Spinal cord (tissue), 10 donors: ENCODE data around the gene STX1A. TPM values are rescaled to one million over a fixed set of nuclear protein-coding genes. Genes with fewer than 3 reads are reported as not detected.

Source experiments
- DNase-seq, 6 donors: peaks; one replicate each; pipeline versions ENCODE4 v3.0.0 to v3.0.0-alpha.2; 2013 to 2015; ENCODE audit warnings: low spot score in 6 of 6, low read depth in 4 of 6
- H3K27ac ChIP-seq: one replicate; pipeline ENCODE4 v1.5.1; 2013; ENCODE audit warnings: low read depth, low read length, control low read depth
- H3K27me3 ChIP-seq: one replicate; pipeline ENCODE4 v1.6.1; 2013; ENCODE audit warnings: low read length; ENCODE audit not compliant: control insufficient read depth, insufficient read depth
- H3K36me3 ChIP-seq: one replicate; pipeline ENCODE4 v1.6.1; 2013; ENCODE audit warnings: low read length; ENCODE audit not compliant: control insufficient read depth, insufficient read depth
- H3K4me1 ChIP-seq: one replicate; pipeline ENCODE4 v1.6.1; 2013; ENCODE audit warnings: low read length; ENCODE audit not compliant: control insufficient read depth, insufficient read depth
- H3K4me3 ChIP-seq: one replicate; pipeline ENCODE4 v1.5.1; 2013; ENCODE audit warnings: low read depth, low read length, control low read depth
- H3K9me3 ChIP-seq: one replicate; pipeline ENCODE4 v1.6.1; 2013; ENCODE audit warnings: low read length; ENCODE audit not compliant: control insufficient read depth, insufficient read depth
- WGBS: methylation state at CpG from one replicate; pipeline ENCODE4 v1.1.5; 2013; ENCODE audit warnings: missing lambda C conversion rate; ENCODE audit not compliant: insufficient coverage; 5-methylcytosine and 5-hydroxymethylcytosine counted together
- polyA plus RNA-seq, 2 donors: library from polyadenylated mRNA; unstranded; fragments of 120-200 nt; gene quantifications; one replicate each; pipeline ENCODE4 v1.2.1, GENCODE V29; 2013; ENCODE audit not compliant: insufficient read length in 2 of 2
- total RNA-seq, 2 donors: library from RNA; depleted of rRNA in 1 of 2; stranded (reverse); fragments of 120-200 nt in 1 of 2; fragments of >200 nt in 1 of 2; gene quantifications; one replicate each; pipeline versions ENCODE4 v1.2.3 to v1.2.4, GENCODE V29; 2013 to 2014
- donor health status: healthy.

STX1A gene
- total and polyA plus RNA-seq, 4 donors = 15.6 to 65.9 (median 41.6) TPM

GRCh38 chr7:73703225-73703624 lies 16.2 kb downstream of the STX1A start:
- H3K27ac ChIP-seq = no peak overlapping the region
- peaks cover 20% of the 10 kb centered on the region for H3K4me1 ChIP-seq
- no peaks in the 10 kb centered on the region for H3K9me3 ChIP-seq
- 67% methylated on average over 13 of the region's 13 CpGs for WGBS
- peaks cover 90% of the 10 kb centered on the region for H3K36me3 ChIP-seq
- DNase-seq = no peak
- H3K4me3 ChIP-seq = no peak overlapping the region
- H3K27me3 ChIP-seq = no peaks in the 10 kb centered on the region

GRCh38 chr7:73702665-73703064 lies 16.8 kb downstream of the STX1A start:
- H3K4me1 ChIP-seq = peaks cover 20% of the 10 kb centered on the region

GRCh38 chr7:73702226-73702625 lies 17.2 kb downstream of the STX1A start:
- Histone ChIP-seq H3K36me3 (peaks cover 96% of the 10 kb centered on the region), H3K9me3 (no peaks in the 10 kb centered on the region), H3K27me3 (no peaks in the 10 kb centered on the region), H3K4me3 (no peak overlapping the region), H3K27ac (no peak overlapping the region), H3K4me1 (peaks cover 16% of the 10 kb centered on the region)
- no peak for DNase-seq
- WGBS = 79% methylated on average over 8 of the region's 8 CpGs

More at GRCh38 chr7:73702665-73703064, 16.8 kb downstream of the STX1A start:
- no peak for DNase-seq
- Histone ChIP-seq H3K4me3 (no peak overlapping the region), H3K36me3 (peaks cover 94% of the 10 kb centered on the region), H3K9me3 (no peaks in the 10 kb centered on the region), H3K27me3 (no peaks in the 10 kb centered on the region), H3K27ac (no peak overlapping the region)
- WGBS = 83% methylated on average over 16 of the region's 18 CpGs

GRCh38 chr7:73701357-73701995 lies 18.0 kb downstream of the STX1A start:
- Histone ChIP-seq H3K36me3 (peaks cover 96% of the 10 kb centered on the region), H3K27ac (no peak overlapping the region), H3K9me3 (no peaks in the 10 kb centered on the region), H3K4me3 (no peak overlapping the region), H3K27me3 (no peaks in the 10 kb centered on the region), H3K4me1 (peaks cover 11% of the 10 kb centered on the region)
- 78% methylated on average over 9 of the region's 13 CpGs for WGBS
- DNase-seq = peak in 2 of 6 donors; percentile 40 to 43

- WGBS = 96% methylated on average over 13 of the region's 15 CpGs
- peaks cover 93% of the 10 kb centered on the region for H3K36me3 ChIP-seq
- no peak overlapping the region for H3K27ac ChIP-seq
- H3K9me3 ChIP-seq = no peaks in the 10 kb centered on the region
- DNase-seq = no peak
- peaks cover 11% of the 10 kb centered on the region for H3K4me1 ChIP-seq
- H3K27me3 ChIP-seq = no peaks in the 10 kb centered on the region
- no peak overlapping the region for H3K4me3 ChIP-seq
Observed at GRCh38 chr7:73700581-73701134, 18.8 kb downstream of the STX1A start.

- H3K9me3 ChIP-seq = no peaks in the 10 kb centered on the region
- no peaks in the 10 kb centered on the region for H3K27me3 ChIP-seq
- no peak overlapping the region for H3K27ac ChIP-seq
- no peak overlapping the region for H3K4me3 ChIP-seq
- H3K4me1 ChIP-seq = peaks cover 11% of the 10 kb centered on the region
- WGBS = 93% methylated on average over 8 of the region's 14 CpGs
- H3K36me3 ChIP-seq = peaks cover 93% of the 10 kb centered on the region
- no peak for DNase-seq
Observed at GRCh38 chr7:73700069-73700423, 19.4 kb downstream of the STX1A start.

- WGBS = 80% methylated on average over 12 of the region's 15 CpGs
- Histone ChIP-seq H3K27ac (no peak overlapping the region), H3K36me3 (peaks cover 93% of the 10 kb centered on the region), H3K4me1 (peaks cover 6% of the 10 kb centered on the region), H3K9me3 (no peaks in the 10 kb centered on the region), H3K4me3 (no peak overlapping the region), H3K27me3 (no peaks in the 10 kb centered on the region)
- no peak for DNase-seq
Observed at GRCh38 chr7:73699370-73700068, 19.9 kb downstream of the STX1A start.

GRCh38 chr7:73698410-73698809 lies 21.1 kb downstream of the STX1A start:
- Histone ChIP-seq H3K4me1 (no peaks in the 10 kb centered on the region), H3K27ac (no peak overlapping the region), H3K36me3 (peaks cover 95% of the 10 kb centered on the region), H3K4me3 (no peak overlapping the region), H3K9me3 (no peaks in the 10 kb centered on the region), H3K27me3 (no peaks in the 10 kb centered on the region)
- 93% methylated on average over 6 of the region's 7 CpGs for WGBS
- DNase-seq = no peak

GRCh38 chr7:73696372-73696771 lies 23.1 kb downstream of the STX1A start:
- no peaks in the 10 kb centered on the region for H3K27me3 ChIP-seq
- WGBS = no CpG with 5 or more reads among the region's 4 CpGs
- no peak overlapping the region for H3K27ac ChIP-seq
- no peaks in the 10 kb centered on the region for H3K4me1 ChIP-seq
- DNase-seq = no peak
- peaks cover 86% of the 10 kb centered on the region for H3K36me3 ChIP-seq
- no peak overlapping the region for H3K4me3 ChIP-seq
- no peaks in the 10 kb centered on the region for H3K9me3 ChIP-seq

GRCh38 chr7:73690646-73691045 lies 28.8 kb downstream of the STX1A start:
- 89% methylated on average over 5 of the region's 7 CpGs for WGBS
- H3K27me3 ChIP-seq = no peaks in the 10 kb centered on the region
- H3K4me1 ChIP-seq = no peaks in the 10 kb centered on the region
- no peak overlapping the region for H3K27ac ChIP-seq
- no peak overlapping the region for H3K4me3 ChIP-seq
- peaks cover 81% of the 10 kb centered on the region for H3K36me3 ChIP-seq
- H3K9me3 ChIP-seq = no peaks in the 10 kb centered on the region
- no peak for DNase-seq
